SK-N-SH treated with all-trans-retinoic acid at 6 μM for 48 hours (cell line): ENCODE measurements around the gene AKAP8L.
A peak's percentile ranks its signal among the peaks of the same experiment; 100 is the strongest.

ENCODE experiments used
- ATAC-seq: fragments of 200-7000 bp; cut with Tn5 transposase; 3 replicates; pipeline ENCODE4 v1.9.1; 2020; ENCODE audit warnings: mild to moderate bottlenecking, moderate library complexity
- BACH2 ChIP-seq: fragments of 250-450 bp; sonication (Bioruptor Pico); IDR thresholded peaks from 2 replicates; pipeline ENCODE4 v1.9.0; 2021; ENCODE audit warnings: mild to moderate bottlenecking, borderline replicate concordance
- CREB5 ChIP-seq: fragments of 250-450 bp; sonication (Bioruptor Pico); IDR thresholded peaks from 2 replicates; pipeline ENCODE4 v1.5.1; 2020; ENCODE audit warnings: low read depth, mild to moderate bottlenecking, moderate library complexity
- CSDC2 ChIP-seq: fragments of 250-450 bp; sonication (Bioruptor Pico); IDR thresholded peaks from 2 replicates; pipeline ENCODE4 v1.5.0; 2020; ENCODE audit warnings: mild to moderate bottlenecking, moderate library complexity
- ESRRG ChIP-seq: fragments of 250-450 bp; sonication (Bioruptor Pico); IDR thresholded peaks from 2 replicates; pipeline ENCODE4 v1.6.1; 2021; ENCODE audit warnings: mild to moderate bottlenecking
- GLIS3 ChIP-seq: fragments of 250-450 bp; sonication (Bioruptor Pico); IDR thresholded peaks from 2 replicates; pipeline ENCODE4 v1.5.0; 2020; ENCODE audit warnings: mild to moderate bottlenecking, moderate library complexity
- ISL1 ChIP-seq: fragments of 250-450 bp; sonication (Bioruptor Pico); IDR thresholded peaks from 2 replicates; pipeline ENCODE4 v2.1.2; 2022; ENCODE audit warnings: mild to moderate bottlenecking, moderate library complexity
- PPARA ChIP-seq: fragments of 250-450 bp; sonication (Bioruptor Pico); IDR thresholded peaks from 2 replicates; pipeline ENCODE4 v1.5.0; 2020; ENCODE audit warnings: mild to moderate bottlenecking, borderline replicate concordance
- SNAI2 ChIP-seq: fragments of 250-450 bp; sonication (Bioruptor Pico); IDR thresholded peaks from 2 replicates; pipeline ENCODE4 v1.5.0; 2020; ENCODE audit warnings: mild to moderate bottlenecking, moderate library complexity
- ZC3H10 ChIP-seq: fragments of 250-450 bp; sonication (Bioruptor Pico); IDR thresholded peaks from 2 replicates; pipeline ENCODE4 v1.5.1; 2021; ENCODE audit warnings: mild to moderate bottlenecking, moderate library complexity
- ZFP30 ChIP-seq: fragments of 450-650 bp; formaldehyde crosslinking; IDR thresholded peaks from 2 replicates; pipeline ENCODE4 v1.5.0; 2022; ENCODE audit warnings: mild to moderate bottlenecking, moderate library complexity
- ZNF565 ChIP-seq: fragments of 450-650 bp; formaldehyde crosslinking; conservative IDR thresholded peaks from 2 replicates; pipeline ENCODE4 v1.5.0; 2020; ENCODE audit warnings: low read depth, mild to moderate bottlenecking, moderate library complexity
- ZNF70 ChIP-seq: fragments of 450-650 bp; formaldehyde crosslinking; IDR thresholded peaks from 2 replicates; pipeline ENCODE4 v1.5.0; 2020; ENCODE audit warnings: mild to moderate bottlenecking, moderate library complexity
- ZNF8 ChIP-seq: fragments of 450-650 bp; formaldehyde crosslinking; IDR thresholded peaks from 2 replicates; pipeline ENCODE4 v1.5.0; 2020; ENCODE audit warnings: mild to moderate bottlenecking, moderate library complexity
- TF ChIP-seq, protein P1 (sequence below): fragments of 250-450 bp; sonication (Bioruptor Pico); IDR thresholded peaks from 2 replicates; pipeline ENCODE4 v1.5.0; 2020; ENCODE audit warnings: mild to moderate bottlenecking, moderate library complexity
- TF ChIP-seq, protein P2 (sequence below): fragments of 250-450 bp; sonication (Bioruptor Pico); IDR thresholded peaks from 2 replicates; pipeline ENCODE4 v1.8.0; 2021; ENCODE audit warnings: low read depth, mild to moderate bottlenecking, moderate library complexity, borderline replicate concordance
- TF ChIP-seq, protein P3 (sequence below): fragments of 250-450 bp; sonication (Bioruptor Pico); IDR thresholded peaks from 2 replicates; pipeline ENCODE4 v1.8.0; 2020; ENCODE audit warnings: mild to moderate bottlenecking, moderate library complexity, borderline replicate concordance
- TF ChIP-seq, protein P4 (sequence below): fragments of 250-450 bp; sonication (Bioruptor Pico); IDR thresholded peaks from 2 replicates; pipeline ENCODE4 v1.5.1; 2021; ENCODE audit warnings: mild to moderate bottlenecking, moderate library complexity

The AKAP8L gene

GRCh38 chr19:15358918-15359317 is 59.9 kb downstream of the AKAP8L start:
- ATAC-seq: no peak
- TF ChIP-seq BACH2 (CRISPR knock-in tag) (no peak), ISL1 (CRISPR knock-in tag) (no peak), GLIS3 (CRISPR knock-in tag) (no peak), ZFP30 (CRISPR knock-in tag) (no peak), ZNF565 (CRISPR knock-in tag) (no peak), ZC3H10 (CRISPR knock-in tag) (no peak), CSDC2 (CRISPR knock-in tag) (no peak)
- TF ChIP-seq, protein P1, sequence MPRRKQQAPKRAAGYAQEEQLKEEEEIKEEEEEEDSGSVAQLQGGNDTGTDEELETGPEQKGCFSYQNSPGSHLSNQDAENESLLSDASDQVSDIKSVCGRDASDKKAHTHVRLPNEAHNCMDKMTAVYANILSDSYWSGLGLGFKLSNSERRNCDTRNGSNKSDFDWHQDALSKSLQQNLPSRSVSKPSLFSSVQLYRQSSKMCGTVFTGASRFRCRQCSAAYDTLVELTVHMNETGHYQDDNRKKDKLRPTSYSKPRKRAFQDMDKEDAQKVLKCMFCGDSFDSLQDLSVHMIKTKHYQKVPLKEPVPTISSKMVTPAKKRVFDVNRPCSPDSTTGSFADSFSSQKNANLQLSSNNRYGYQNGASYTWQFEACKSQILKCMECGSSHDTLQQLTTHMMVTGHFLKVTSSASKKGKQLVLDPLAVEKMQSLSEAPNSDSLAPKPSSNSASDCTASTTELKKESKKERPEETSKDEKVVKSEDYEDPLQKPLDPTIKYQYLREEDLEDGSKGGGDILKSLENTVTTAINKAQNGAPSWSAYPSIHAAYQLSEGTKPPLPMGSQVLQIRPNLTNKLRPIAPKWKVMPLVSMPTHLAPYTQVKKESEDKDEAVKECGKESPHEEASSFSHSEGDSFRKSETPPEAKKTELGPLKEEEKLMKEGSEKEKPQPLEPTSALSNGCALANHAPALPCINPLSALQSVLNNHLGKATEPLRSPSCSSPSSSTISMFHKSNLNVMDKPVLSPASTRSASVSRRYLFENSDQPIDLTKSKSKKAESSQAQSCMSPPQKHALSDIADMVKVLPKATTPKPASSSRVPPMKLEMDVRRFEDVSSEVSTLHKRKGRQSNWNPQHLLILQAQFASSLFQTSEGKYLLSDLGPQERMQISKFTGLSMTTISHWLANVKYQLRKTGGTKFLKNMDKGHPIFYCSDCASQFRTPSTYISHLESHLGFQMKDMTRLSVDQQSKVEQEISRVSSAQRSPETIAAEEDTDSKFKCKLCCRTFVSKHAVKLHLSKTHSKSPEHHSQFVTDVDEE (CRISPR knock-in tag): no peak
- TF ChIP-seq, protein P2, sequence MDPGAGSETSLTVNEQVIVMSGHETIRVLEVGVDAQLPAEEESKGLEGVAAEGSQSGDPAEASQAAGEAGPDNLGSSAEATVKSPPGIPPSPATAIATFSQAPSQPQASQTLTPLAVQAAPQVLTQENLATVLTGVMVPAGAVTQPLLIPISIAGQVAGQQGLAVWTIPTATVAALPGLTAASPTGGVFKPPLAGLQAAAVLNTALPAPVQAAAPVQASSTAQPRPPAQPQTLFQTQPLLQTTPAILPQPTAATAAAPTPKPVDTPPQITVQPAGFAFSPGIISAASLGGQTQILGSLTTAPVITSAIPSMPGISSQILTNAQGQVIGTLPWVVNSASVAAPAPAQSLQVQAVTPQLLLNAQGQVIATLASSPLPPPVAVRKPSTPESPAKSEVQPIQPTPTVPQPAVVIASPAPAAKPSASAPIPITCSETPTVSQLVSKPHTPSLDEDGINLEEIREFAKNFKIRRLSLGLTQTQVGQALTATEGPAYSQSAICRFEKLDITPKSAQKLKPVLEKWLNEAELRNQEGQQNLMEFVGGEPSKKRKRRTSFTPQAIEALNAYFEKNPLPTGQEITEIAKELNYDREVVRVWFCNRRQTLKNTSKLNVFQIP (CRISPR knock-in tag): no peak

- no peak for TF ChIP-seq CREB5 (CRISPR knock-in tag)
- TF ChIP-seq ZNF8 (CRISPR knock-in tag): no peak
- no peak for TF ChIP-seq ZFP30 (CRISPR knock-in tag)
- TF ChIP-seq SNAI2 (CRISPR knock-in tag): no peak
- no peak for TF ChIP-seq ESRRG (CRISPR knock-in tag)
- no peak for ATAC-seq
These were observed 60.9 kb downstream of the AKAP8L start for GRCh38 chr19:15357906-15358305.

GRCh38 chr19:15354566-15355296 is 64.1 kb downstream of the AKAP8L start:
- peak; percentile 41 for ATAC-seq
- peak; percentile 46 for TF ChIP-seq ISL1 (CRISPR knock-in tag)
- no peak for TF ChIP-seq CREB5 (CRISPR knock-in tag)

- ATAC-seq: no peak
- no peak for TF ChIP-seq BACH2 (CRISPR knock-in tag)
- TF ChIP-seq, protein P3, sequence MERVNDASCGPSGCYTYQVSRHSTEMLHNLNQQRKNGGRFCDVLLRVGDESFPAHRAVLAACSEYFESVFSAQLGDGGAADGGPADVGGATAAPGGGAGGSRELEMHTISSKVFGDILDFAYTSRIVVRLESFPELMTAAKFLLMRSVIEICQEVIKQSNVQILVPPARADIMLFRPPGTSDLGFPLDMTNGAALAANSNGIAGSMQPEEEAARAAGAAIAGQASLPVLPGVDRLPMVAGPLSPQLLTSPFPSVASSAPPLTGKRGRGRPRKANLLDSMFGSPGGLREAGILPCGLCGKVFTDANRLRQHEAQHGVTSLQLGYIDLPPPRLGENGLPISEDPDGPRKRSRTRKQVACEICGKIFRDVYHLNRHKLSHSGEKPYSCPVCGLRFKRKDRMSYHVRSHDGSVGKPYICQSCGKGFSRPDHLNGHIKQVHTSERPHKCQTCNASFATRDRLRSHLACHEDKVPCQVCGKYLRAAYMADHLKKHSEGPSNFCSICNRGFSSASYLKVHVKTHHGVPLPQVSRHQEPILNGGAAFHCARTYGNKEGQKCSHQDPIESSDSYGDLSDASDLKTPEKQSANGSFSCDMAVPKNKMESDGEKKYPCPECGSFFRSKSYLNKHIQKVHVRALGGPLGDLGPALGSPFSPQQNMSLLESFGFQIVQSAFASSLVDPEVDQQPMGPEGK: no peak
- TF ChIP-seq ZFP30 (CRISPR knock-in tag): no peak
- no peak for TF ChIP-seq CREB5 (CRISPR knock-in tag)
- no peak for TF ChIP-seq ZNF565 (CRISPR knock-in tag)
- TF ChIP-seq, protein P4, sequence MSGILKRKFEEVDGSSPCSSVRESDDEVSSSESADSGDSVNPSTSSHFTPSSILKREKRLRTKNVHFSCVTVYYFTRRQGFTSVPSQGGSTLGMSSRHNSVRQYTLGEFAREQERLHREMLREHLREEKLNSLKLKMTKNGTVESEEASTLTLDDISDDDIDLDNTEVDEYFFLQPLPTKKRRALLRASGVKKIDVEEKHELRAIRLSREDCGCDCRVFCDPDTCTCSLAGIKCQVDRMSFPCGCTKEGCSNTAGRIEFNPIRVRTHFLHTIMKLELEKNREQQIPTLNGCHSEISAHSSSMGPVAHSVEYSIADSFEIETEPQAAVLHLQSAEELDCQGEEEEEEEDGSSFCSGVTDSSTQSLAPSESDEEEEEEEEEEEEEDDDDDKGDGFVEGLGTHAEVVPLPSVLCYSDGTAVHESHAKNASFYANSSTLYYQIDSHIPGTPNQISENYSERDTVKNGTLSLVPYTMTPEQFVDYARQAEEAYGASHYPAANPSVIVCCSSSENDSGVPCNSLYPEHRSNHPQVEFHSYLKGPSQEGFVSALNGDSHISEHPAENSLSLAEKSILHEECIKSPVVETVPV (CRISPR knock-in tag): no peak
- no peak for TF ChIP-seq PPARA (CRISPR knock-in tag)
- no peak for TF ChIP-seq ZNF70 (CRISPR knock-in tag)
- TF ChIP-seq, protein P1 (CRISPR knock-in tag): no peak
- TF ChIP-seq, protein P2 (CRISPR knock-in tag): no peak
These were observed 64.9 kb downstream of the AKAP8L start for GRCh38 chr19:15353908-15354307.
